GM12878 (cell line): ENCODE results near the gene TIGD2. TPM values are rescaled to one million over a fixed set of nuclear protein-coding genes. Genes with fewer than 3 reads are reported as not detected.
A peak's percentile ranks its signal among the peaks of the same experiment; 100 is the strongest.

Experiments used
- BCL11A ChIP-seq: IDR thresholded peaks from 2 replicates; pipeline ENCODE4 v1.6.1; 2011; ENCODE audit warnings: low read depth, low read length
- BHLHE40 ChIP-seq, 2 experiments: fragments of 450-650 bp in 1 of 2; IDR thresholded peaks; 2 replicates each; pipeline ENCODE4 v1.6.1; 2011 to 2017; ENCODE audit warnings: low read depth in 2 of 2, borderline replicate concordance in 1 of 2, improper control_type of control experiment in 1 of 2, low read length in 1 of 2, mild to moderate bottlenecking in 1 of 2
- CBFB ChIP-seq: IDR thresholded peaks from 2 replicates; pipeline ENCODE4 v1.6.1; 2016; ENCODE audit warnings: antibody characterized with exemption, low read depth
- CBX3 ChIP-seq: fragments of 200-600 bp; sonication (generic); IDR thresholded peaks from 2 replicates; pipeline ENCODE4 v1.6.1; 2016; ENCODE audit warnings: low read depth, borderline replicate concordance
- CEBPZ ChIP-seq: fragments of 150-350 bp; IDR thresholded peaks from 2 replicates; pipeline ENCODE4 v1.6.1; 2016; ENCODE audit warnings: low read depth, low read length
- EED ChIP-seq: sonication (generic); IDR thresholded peaks from 2 replicates; pipeline ENCODE4 v1.6.1; 2016; ENCODE audit warnings: antibody characterized with exemption, low read depth
- IKZF1 ChIP-seq: fragments of 450-650 bp; conservative IDR thresholded peaks from 2 replicates; pipeline ENCODE4 v1.6.1; 2017; ENCODE audit warnings: antibody characterized with exemption, mild to moderate bottlenecking
- IKZF2 ChIP-seq, 2 experiments: fragments of 450-650 bp; IDR thresholded peaks; 2 replicates each; pipeline ENCODE4 v1.6.1; 2017; ENCODE audit warnings: mild to moderate bottlenecking in 2 of 2, moderate library complexity in 2 of 2
- MEF2A ChIP-seq: IDR thresholded peaks from 2 replicates; pipeline ENCODE4 v1.6.1; 2011; ENCODE audit warnings: low read depth, mild to moderate bottlenecking, low read length, moderate library complexity; ENCODE audit not compliant: insufficient read depth
- PAX8 ChIP-seq: fragments of 450-650 bp; IDR thresholded peaks from 2 replicates; pipeline ENCODE4 v1.6.1; 2017; ENCODE audit warnings: mild to moderate bottlenecking, moderate library complexity
- PKNOX1 ChIP-seq: fragments of 450-650 bp; IDR thresholded peaks from 2 replicates; pipeline ENCODE4 v1.6.1; 2016; ENCODE audit warnings: mild to moderate bottlenecking
- POU2F2 ChIP-seq: IDR thresholded peaks from 3 replicates; pipeline ENCODE4 v1.6.1; 2011; ENCODE audit warnings: low read depth, mild to moderate bottlenecking, low read length, borderline replicate concordance
- RELB ChIP-seq: fragments of 450-650 bp; IDR thresholded peaks from 2 replicates; pipeline ENCODE4 v1.6.1; 2017; ENCODE audit warnings: low read depth, mild to moderate bottlenecking, moderate library complexity
- TAF1 ChIP-seq: IDR thresholded peaks from 2 replicates; pipeline ENCODE4 v1.6.1; 2011; ENCODE audit warnings: mild to moderate bottlenecking, low read depth, low read length, borderline replicate concordance
- TCF12 ChIP-seq: IDR thresholded peaks from 2 replicates; pipeline ENCODE4 v1.6.1; 2011; ENCODE audit warnings: low read depth, mild to moderate bottlenecking, low read length
- USF1 ChIP-seq: IDR thresholded peaks from 2 replicates; pipeline ENCODE4 v1.6.1; 2011; ENCODE audit warnings: borderline replicate concordance, low read depth, mild to moderate bottlenecking, moderate library complexity, mixed read lengths, low read length; ENCODE audit not compliant: insufficient read depth; ENCODE audit errors: extremely low read length
- polyA plus RNA-seq, 11 experiments: library from polyadenylated mRNA; depleted of rRNA in 4 of 11; unstranded in 6 of 11; stranded (reverse) in 5 of 11; fragments of >200 nt; fragmentation: Nextera tagmentation in 4 of 11; fragmentation: Illumina TruSeq in 1 of 11; extraction: Ambion mirVana in 4 of 11; extraction: Trizol in 1 of 11; gene quantifications; 1 replicate in 1 of 11; 2 replicates in 10 of 11; pipeline versions ENCODE4 v1.2.1 to v1.2.3, GENCODE V29; 2011 to 2016; ENCODE audit warnings: inconsistent platforms in 2 of 11, missing spikeins in 2 of 11, low read depth in 1 of 11
- total RNA-seq, 4 experiments: library from RNA; depleted of rRNA in 3 of 4; stranded (reverse); fragments of >200 nt in 3 of 4; fragmentation: Illumina TruSeq in 1 of 4; extraction: Trizol in 1 of 4; gene quantifications; 2 replicates each; pipeline versions ENCODE4 v1.2.1 to v1.2.3, GENCODE V29; 2013 to 2021

Gene TIGD2
- total and polyA plus RNA-seq, 10 of the 15 experiments (the other 5 are each of a cell fraction or from before 2014, with no cell fraction given): 2.4 to 8.4 (median 5.0) TPM

GRCh38 chr4:89070041-89070440 is 41.3 kb upstream of the TIGD2 start (continued):
- no peak for TF ChIP-seq MEF2A
- no peak for TF ChIP-seq POU2F2
- TF ChIP-seq BHLHE40 (IDR thresholded peaks at IDR 0.05; ENCODE audit: borderline replicate concordance in 1 of 2, low read depth in 2 of 2, low read length in 1 of 2): peak; percentile 27 to 40; a peak in 1 of 4 replicates
- no peak for TF ChIP-seq CBX3
- no peak for TF ChIP-seq EED
- TF ChIP-seq PKNOX1: no peak
- TF ChIP-seq TCF12: no peak
- TF ChIP-seq PAX8: no peak
- TF ChIP-seq BCL11A: no peak
- TF ChIP-seq CBFB: no peak
- 0 out of 2 replicates have a peak, but pooled peaks have one; percentile 6 for TF ChIP-seq IKZF1
- peak; percentile 50; the same call in 1 of the 2 replicates for TF ChIP-seq RELB
- no peak for TF ChIP-seq TAF1
- TF ChIP-seq IKZF2 (IDR thresholded peaks at IDR 0.05): peak in 1 of 2 experiments; percentile 31; a peak in 1 of 4 replicates
- TF ChIP-seq USF1: no peak
- TF ChIP-seq CEBPZ: no peak
- TF ChIP-seq, all 136 proteins: peak for 9
